Uterus (tissue), 2 donors: ENCODE data around the gene TMEM117.

Source experiments
- POLR2A ChIP-seq, 2 donors: fragments of 450-650 bp; IDR thresholded peaks; one replicate each; pipeline ENCODE4 v1.6.1; 2016; ENCODE audit warnings: antibody characterized with exemption in 2 of 2, mild to moderate bottlenecking in 1 of 2, moderate library complexity in 1 of 2
- TF ChIP-seq, protein P1 (sequence below), 4 experiments: fragments of 200-600 bp in 2 of 4; fragments of 450-650 bp in 2 of 4; sonication (generic) in 2 of 4; IDR thresholded peaks; one replicate each; pipeline ENCODE4 v1.5.1; 2016 to 2019; ENCODE audit warnings: antibody characterized with exemption in 4 of 4, mild to moderate bottlenecking in 2 of 4, moderate library complexity in 1 of 4

DNA sequence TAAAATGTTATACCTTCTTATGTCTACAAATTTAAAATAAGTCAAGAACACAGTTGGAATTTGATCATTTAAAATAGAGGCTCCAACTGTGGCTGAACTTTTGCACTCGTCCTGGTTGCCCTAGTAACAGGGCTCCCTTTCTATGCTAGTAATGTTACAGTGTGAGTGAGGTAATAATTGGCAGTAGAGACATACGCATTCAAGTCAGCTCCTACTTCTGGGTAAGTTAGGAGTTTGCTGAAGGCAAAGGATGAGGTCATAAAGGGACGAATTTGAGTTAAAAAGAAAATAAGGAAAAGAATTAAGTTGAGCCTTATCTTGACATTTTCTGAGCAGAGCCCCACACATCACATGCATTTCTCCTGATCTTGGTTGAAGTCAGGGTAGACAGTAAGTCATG is 129.1 kb downstream of the TMEM117 start:
- TF ChIP-seq, protein P1, sequence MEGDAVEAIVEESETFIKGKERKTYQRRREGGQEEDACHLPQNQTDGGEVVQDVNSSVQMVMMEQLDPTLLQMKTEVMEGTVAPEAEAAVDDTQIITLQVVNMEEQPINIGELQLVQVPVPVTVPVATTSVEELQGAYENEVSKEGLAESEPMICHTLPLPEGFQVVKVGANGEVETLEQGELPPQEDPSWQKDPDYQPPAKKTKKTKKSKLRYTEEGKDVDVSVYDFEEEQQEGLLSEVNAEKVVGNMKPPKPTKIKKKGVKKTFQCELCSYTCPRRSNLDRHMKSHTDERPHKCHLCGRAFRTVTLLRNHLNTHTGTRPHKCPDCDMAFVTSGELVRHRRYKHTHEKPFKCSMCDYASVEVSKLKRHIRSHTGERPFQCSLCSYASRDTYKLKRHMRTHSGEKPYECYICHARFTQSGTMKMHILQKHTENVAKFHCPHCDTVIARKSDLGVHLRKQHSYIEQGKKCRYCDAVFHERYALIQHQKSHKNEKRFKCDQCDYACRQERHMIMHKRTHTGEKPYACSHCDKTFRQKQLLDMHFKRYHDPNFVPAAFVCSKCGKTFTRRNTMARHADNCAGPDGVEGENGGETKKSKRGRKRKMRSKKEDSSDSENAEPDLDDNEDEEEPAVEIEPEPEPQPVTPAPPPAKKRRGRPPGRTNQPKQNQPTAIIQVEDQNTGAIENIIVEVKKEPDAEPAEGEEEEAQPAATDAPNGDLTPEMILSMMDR (IDR thresholded peaks at IDR 0.05): no peak
- TF ChIP-seq POLR2A (IDR thresholded peaks at IDR 0.05): no peak
